GM12865 (cell line): Measurements from ENCODE around the gene NEIL3.

Experiments
- DNase-seq: peaks from one replicate; pipeline ENCODE4 v3.0.0; 2010; ENCODE audit warnings: low read depth
- H3K4me3 ChIP-seq: 2 replicates; pipeline ENCODE4 v1.5.1; 2011; ENCODE audit warnings: mild to moderate bottlenecking, low read depth, low read length, control low read depth
- TF ChIP-seq, protein P1 (sequence below): IDR thresholded peaks from 2 replicates; pipeline ENCODE4 v1.5.1; 2011; ENCODE audit warnings: low read length, control low read depth, low read depth, inconsistent platforms; ENCODE audit not compliant: insufficient read depth; ENCODE audit errors: missing control alignments

NEIL3 gene

GRCh38 chr4:177271091-177271490, 38.6 kb upstream of the NEIL3 start:
- H3K4me3 ChIP-seq: no peak overlapping the region
- DNase-seq: no peak
- TF ChIP-seq, protein P1, sequence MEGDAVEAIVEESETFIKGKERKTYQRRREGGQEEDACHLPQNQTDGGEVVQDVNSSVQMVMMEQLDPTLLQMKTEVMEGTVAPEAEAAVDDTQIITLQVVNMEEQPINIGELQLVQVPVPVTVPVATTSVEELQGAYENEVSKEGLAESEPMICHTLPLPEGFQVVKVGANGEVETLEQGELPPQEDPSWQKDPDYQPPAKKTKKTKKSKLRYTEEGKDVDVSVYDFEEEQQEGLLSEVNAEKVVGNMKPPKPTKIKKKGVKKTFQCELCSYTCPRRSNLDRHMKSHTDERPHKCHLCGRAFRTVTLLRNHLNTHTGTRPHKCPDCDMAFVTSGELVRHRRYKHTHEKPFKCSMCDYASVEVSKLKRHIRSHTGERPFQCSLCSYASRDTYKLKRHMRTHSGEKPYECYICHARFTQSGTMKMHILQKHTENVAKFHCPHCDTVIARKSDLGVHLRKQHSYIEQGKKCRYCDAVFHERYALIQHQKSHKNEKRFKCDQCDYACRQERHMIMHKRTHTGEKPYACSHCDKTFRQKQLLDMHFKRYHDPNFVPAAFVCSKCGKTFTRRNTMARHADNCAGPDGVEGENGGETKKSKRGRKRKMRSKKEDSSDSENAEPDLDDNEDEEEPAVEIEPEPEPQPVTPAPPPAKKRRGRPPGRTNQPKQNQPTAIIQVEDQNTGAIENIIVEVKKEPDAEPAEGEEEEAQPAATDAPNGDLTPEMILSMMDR: no peak

DNA sequence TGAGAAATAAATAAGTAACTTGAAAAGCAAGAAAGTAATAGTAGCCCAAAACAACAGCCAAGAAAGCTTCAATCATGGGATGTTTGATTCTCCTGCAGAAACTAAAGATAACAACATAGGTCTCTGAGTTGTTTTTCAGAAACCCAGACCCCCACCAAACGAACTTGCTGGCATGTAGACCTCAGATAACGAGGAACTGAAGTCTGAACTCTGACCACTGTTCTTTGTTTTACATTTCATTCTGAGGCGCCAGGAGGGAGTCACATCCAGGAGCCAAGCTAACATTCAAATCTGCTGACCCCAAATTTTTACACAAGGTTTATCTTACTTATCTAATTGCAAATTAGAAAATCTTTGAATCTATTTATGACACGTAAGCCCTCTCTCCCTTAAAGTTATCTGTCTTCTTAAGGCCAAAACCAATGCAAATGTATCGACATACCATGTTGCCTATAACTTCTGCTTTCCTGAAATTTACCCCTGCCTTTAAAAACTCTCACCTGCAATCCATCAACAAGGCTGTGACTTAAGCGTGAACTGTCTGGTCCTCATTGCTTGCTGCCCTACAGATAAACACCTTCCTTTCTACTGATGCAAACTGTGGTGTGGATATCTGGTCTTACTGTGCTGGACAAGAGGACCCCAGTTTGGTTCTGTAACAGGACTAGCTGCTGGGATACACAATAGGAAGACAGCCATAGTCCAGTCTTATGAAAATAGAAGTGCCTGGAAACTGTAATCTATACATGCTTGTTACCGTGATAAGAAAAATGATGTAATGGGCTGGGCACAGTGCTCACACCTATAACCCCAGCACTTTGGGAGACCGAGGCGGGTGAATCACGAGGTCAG, 37.5 kb upstream of the NEIL3 start:
- TF ChIP-seq, protein P1: no peak
- no peak overlapping the region for H3K4me3 ChIP-seq
- no peak for DNase-seq

DNA sequence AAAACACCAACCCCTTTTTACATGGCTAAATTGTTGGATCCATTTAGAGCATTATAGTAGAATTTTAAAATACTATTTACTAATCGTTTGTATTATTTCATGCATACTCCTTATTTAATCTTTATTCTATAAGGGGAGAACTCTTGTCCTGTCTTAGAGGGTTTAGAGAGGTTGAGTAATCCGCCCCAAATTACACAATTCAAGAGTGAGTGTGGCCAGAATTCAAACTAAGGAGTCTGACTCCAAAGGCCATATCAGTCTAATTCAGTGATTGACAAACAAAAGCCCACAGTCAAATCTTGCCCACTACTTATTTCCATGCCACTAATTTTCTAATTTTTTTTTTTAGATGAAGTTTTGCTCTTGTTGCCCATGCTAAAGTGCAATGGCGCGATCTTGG, 33.7 kb upstream of the NEIL3 start:
- no peak for DNase-seq
- H3K4me3 ChIP-seq: no peak overlapping the region
- TF ChIP-seq, protein P1: no peak

- TF ChIP-seq, protein P1: no peak
- DNase-seq: no peak
- no peak overlapping the region for H3K4me3 ChIP-seq
These were observed 28.2 kb upstream of the NEIL3 start for GRCh38 chr4:177281351-177281909.

DNA sequence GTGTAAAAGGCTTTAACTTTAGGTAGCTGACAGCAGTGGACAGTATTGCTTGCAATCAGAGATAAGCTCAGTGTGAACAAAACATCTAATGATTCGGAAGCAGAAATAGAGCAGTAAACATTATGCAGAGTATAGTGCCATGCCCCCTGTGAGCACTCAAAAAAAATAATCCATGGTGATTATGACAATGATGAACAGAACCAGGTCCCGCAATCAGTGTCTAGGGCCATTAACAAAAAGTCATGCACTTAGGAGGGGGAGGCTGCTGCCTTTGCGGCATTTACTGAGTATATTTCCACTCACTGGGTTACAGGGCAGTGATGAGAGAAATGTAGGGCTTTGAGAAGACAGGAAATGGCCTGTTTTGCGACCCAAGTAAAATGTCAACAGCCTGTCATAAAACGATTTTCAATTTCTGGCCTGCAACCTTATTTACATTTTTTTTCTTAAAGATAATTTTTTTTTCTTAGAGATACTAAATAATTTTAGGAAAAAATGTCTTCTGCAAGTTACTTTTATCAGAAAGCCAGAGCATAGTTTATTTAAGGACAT, 27.3 kb upstream of the NEIL3 start:
- DNase-seq: no peak
- TF ChIP-seq, protein P1: no peak
- H3K4me3 ChIP-seq: no peak overlapping the region

GRCh38 chr4:177283167-177283566, 26.5 kb upstream of the NEIL3 start:
- H3K4me3 ChIP-seq: no peak overlapping the region
- TF ChIP-seq, protein P1: no peak
- no peak for DNase-seq
